Measurements from ENCODE around the gene ALLC. TPM values are rescaled to one million over a fixed set of nuclear protein-coding genes. Genes with fewer than 3 reads are reported as not detected.

The ALLC gene
- total RNA-seq, 2 donors from 2014 or later, result not detected

DNA sequence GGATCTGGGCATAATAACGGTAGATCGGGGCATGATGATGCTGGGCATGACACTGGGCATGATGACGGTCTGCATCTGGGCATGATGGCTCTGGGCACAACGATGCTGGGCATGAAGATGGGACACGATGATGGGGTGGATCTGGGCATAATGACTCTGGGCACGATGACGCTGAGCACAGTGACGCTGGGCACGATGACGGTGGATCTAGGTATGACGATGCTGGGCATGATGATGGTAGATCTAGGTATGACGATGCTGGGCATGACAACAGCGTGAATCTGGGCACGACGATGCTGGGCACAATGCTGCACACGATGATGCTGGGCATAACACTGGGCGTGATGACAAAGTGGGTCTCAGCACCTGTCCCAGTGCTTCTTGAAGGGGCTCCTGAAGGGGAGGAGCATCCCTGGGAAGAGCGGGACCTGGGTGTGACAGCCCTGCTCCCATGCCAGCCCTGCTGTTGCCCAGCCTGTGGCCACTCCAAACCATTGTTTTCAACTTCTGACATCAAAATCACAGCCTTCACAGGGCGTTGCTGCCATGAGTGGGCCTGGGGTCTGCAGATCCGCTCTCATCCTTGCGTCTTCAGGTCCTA is 30.4 kb upstream of the ALLC start:
- Mint-ChIP-seq H3K27me3 (ENCODE audit: insufficient read depth) (peaks cover 6% of the 10 kb centered on the region), H3K9me3 (no peaks in the 10 kb centered on the region), H3K36me3 (ENCODE audit: low read depth) (no peaks in the 10 kb centered on the region), H3K27ac (no peak overlapping the region), H3K4me1 (peaks cover 2% of the 10 kb centered on the region), H3K4me3 (no peak overlapping the region)
- H3K4me3 ChIP-seq (ENCODE audit: low read length), result no peak overlapping the region
- peaks cover 7% of the 10 kb centered on the region for H3K27me3 ChIP-seq (ENCODE audit: control insufficient read depth, insufficient read depth, low read length, poor library complexity, severe bottlenecking)
- H3K27ac ChIP-seq (ENCODE audit: low read depth, low read length), result no peak overlapping the region
- TF ChIP-seq, protein P1, sequence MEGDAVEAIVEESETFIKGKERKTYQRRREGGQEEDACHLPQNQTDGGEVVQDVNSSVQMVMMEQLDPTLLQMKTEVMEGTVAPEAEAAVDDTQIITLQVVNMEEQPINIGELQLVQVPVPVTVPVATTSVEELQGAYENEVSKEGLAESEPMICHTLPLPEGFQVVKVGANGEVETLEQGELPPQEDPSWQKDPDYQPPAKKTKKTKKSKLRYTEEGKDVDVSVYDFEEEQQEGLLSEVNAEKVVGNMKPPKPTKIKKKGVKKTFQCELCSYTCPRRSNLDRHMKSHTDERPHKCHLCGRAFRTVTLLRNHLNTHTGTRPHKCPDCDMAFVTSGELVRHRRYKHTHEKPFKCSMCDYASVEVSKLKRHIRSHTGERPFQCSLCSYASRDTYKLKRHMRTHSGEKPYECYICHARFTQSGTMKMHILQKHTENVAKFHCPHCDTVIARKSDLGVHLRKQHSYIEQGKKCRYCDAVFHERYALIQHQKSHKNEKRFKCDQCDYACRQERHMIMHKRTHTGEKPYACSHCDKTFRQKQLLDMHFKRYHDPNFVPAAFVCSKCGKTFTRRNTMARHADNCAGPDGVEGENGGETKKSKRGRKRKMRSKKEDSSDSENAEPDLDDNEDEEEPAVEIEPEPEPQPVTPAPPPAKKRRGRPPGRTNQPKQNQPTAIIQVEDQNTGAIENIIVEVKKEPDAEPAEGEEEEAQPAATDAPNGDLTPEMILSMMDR (conservative IDR thresholded peaks at IDR 0.05), result no peak
- no peak for DNase-seq
- H3K36me3 ChIP-seq (ENCODE audit: control insufficient read depth, insufficient read depth, low read length), result no peaks in the 10 kb centered on the region
- H3K9me3 ChIP-seq (ENCODE audit: control insufficient read depth, low read length), result no peaks in the 10 kb centered on the region
- H3K4me1 ChIP-seq (ENCODE audit: control insufficient read depth, insufficient read depth, low read length), result no peaks in the 10 kb centered on the region
- H3K9ac ChIP-seq (ENCODE audit: extremely low read depth, low read length, poor library complexity, severe bottlenecking), result no peak overlapping the region
- 93 to 96% methylated on average over 18 to 21 of the region's 21 CpGs for WGBS, 2 experiments (ENCODE audit: insufficient coverage in 1 of 2, insufficient read length in 1 of 2)

DNA sequence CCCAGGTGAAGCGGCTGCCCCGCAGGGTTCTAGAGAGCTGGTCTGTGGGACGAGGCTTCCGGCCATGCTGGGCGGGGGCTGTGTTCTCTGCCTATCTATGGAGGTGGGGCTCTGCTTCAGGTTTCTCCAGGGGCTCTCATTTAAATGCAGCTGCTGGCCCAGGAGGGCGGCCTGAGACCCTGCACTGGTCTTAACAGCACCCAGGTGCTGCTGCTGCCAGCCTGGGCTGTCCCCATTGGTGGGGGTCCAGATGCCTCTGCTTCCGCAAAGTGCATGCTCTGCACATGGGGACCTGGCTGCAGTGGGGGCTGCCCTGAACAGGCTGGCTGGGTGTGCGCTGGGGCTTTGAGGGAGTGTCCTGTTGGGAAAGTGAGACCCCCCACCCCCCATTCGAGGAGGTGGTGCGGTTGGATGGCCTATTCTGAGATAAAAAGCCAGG is 29.7 kb upstream of the ALLC start:
- no peaks in the 10 kb centered on the region for H3K36me3 ChIP-seq (ENCODE audit: control insufficient read depth, insufficient read depth, low read length)
- DNase-seq, result peak; percentile 40
- peaks cover 11% of the 10 kb centered on the region for H3K27me3 Mint-ChIP-seq (ENCODE audit: insufficient read depth)
- H3K9me3 ChIP-seq (ENCODE audit: control insufficient read depth, low read length), result no peaks in the 10 kb centered on the region
- TF ChIP-seq, protein P1 (conservative IDR thresholded peaks at IDR 0.05), result no peak
- peaks cover 7% of the 10 kb centered on the region for H3K27me3 ChIP-seq (ENCODE audit: control insufficient read depth, insufficient read depth, low read length, poor library complexity, severe bottlenecking)
- no peak overlapping the region for H3K4me3 Mint-ChIP-seq
- H3K4me3 ChIP-seq (ENCODE audit: low read length), result no peak overlapping the region
- no peaks in the 10 kb centered on the region for H3K36me3 Mint-ChIP-seq (ENCODE audit: low read depth)
- WGBS, 2 experiments (ENCODE audit: insufficient coverage in 1 of 2, insufficient read length in 1 of 2), result 93 to 94% methylated on average over 7 to 10 of the region's 10 CpGs
- H3K4me1 Mint-ChIP-seq, result peaks cover 2% of the 10 kb centered on the region
- H3K27ac Mint-ChIP-seq, result no peak overlapping the region
- no peaks in the 10 kb centered on the region for H3K9me3 Mint-ChIP-seq
- H3K4me1 ChIP-seq (ENCODE audit: control insufficient read depth, insufficient read depth, low read length), result no peaks in the 10 kb centered on the region
- no peak overlapping the region for H3K27ac ChIP-seq (ENCODE audit: low read depth, low read length)
- no peak overlapping the region for H3K9ac ChIP-seq (ENCODE audit: extremely low read depth, low read length, poor library complexity, severe bottlenecking)

DNA sequence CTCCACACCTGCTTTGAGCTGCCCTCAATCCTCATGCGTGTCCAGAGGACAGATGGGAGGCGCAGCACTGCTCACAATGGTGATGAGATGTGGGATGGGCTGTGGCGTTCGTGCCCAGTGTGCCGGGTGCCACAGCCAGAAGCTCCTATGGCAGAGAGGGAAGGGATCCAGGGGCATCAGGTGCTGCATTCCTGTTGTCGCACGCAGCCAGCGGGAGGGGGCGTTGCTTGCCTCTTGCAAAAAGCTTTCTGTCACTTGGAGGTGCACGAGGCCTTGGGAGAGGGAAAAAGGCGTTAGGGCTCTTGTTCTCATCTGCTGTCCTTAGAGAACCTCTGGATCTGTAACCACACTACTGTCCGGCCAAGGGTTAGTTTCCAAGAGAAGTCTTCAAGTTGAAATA is 29.2 kb upstream of the ALLC start:
- no peak overlapping the region for H3K4me3 Mint-ChIP-seq
- H3K27ac Mint-ChIP-seq, result no peak overlapping the region
- peaks cover 6% of the 10 kb centered on the region for H3K27me3 ChIP-seq (ENCODE audit: control insufficient read depth, insufficient read depth, low read length, poor library complexity, severe bottlenecking)
- TF ChIP-seq, protein P1 (conservative IDR thresholded peaks at IDR 0.05), result peak; percentile 69
- H3K9ac ChIP-seq (ENCODE audit: extremely low read depth, low read length, poor library complexity, severe bottlenecking), result no peak overlapping the region
- H3K4me1 Mint-ChIP-seq, result peaks cover 2% of the 10 kb centered on the region
- no peaks in the 10 kb centered on the region for H3K36me3 Mint-ChIP-seq (ENCODE audit: low read depth)
- H3K9me3 ChIP-seq (ENCODE audit: control insufficient read depth, low read length), result no peaks in the 10 kb centered on the region
- H3K9me3 Mint-ChIP-seq, result no peaks in the 10 kb centered on the region
- H3K4me1 ChIP-seq (ENCODE audit: control insufficient read depth, insufficient read depth, low read length), result no peaks in the 10 kb centered on the region
- H3K27me3 Mint-ChIP-seq (ENCODE audit: insufficient read depth), result peaks cover 11% of the 10 kb centered on the region
- no peak overlapping the region for H3K27ac ChIP-seq (ENCODE audit: low read depth, low read length)
- no peak overlapping the region for H3K4me3 ChIP-seq (ENCODE audit: low read length)
- DNase-seq, result peak; percentile 91
- WGBS, 2 experiments (ENCODE audit: insufficient coverage in 1 of 2, insufficient read length in 1 of 2), result 44 to 51% methylated on average over 11 to 12 of the region's 12 CpGs
- no peaks in the 10 kb centered on the region for H3K36me3 ChIP-seq (ENCODE audit: control insufficient read depth, insufficient read depth, low read length)

All from endodermal cell (in vitro differentiated cells).